A172 (cell line): Measurements from ENCODE around the gene HYAL2. TPM values are rescaled to one million over a fixed set of nuclear protein-coding genes. Genes with fewer than 3 reads are reported as not detected.

ENCODE experiments used
- DNase-seq: peaks from one replicate; pipeline ENCODE4 v3.0.0-alpha.2; 2015; ENCODE audit warnings: low spot score
- total RNA-seq: library from RNA; depleted of rRNA; stranded (reverse); fragments of >200 nt; shearing (Covaris generic); gene quantifications from 2 replicates; pipeline ENCODE4 v1.2.3, GENCODE V29; 2014

HYAL2 gene
- total RNA-seq, 1 experiment from 2014 or later, result 113 TPM

GRCh38 chr3:50350527-50351322 lies 28.2 kb upstream of the HYAL2 start, which contains the start of the genes CYB561D2 and NPRL2:
TSS of gene CYB561D2 (plus strand) at chr3:50350862. CDS start at chr3:50351434, 572 bp downstream.
TSS of gene NPRL2 (minus strand) at chr3:50350775. CDS start at chr3:50350652, 123 bp downstream.
- peak; percentile 90 for DNase-seq

DNA sequence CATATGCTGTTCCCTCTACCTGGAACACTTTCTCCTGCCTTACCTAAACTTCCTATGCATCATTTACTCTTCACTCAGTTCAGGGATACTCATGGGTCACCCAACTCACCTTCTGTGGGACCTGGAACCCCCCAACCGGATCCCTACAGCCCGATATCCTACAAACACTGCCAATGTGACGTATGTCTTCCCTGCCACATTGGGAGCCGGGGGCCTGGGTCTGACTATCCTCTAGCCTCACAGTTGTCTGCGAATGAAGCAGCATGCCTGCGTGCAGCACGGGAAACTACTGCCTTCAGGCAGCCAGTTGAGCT lies 27.6 kb upstream of the HYAL2 start:
- DNase-seq, result no peak

DNA sequence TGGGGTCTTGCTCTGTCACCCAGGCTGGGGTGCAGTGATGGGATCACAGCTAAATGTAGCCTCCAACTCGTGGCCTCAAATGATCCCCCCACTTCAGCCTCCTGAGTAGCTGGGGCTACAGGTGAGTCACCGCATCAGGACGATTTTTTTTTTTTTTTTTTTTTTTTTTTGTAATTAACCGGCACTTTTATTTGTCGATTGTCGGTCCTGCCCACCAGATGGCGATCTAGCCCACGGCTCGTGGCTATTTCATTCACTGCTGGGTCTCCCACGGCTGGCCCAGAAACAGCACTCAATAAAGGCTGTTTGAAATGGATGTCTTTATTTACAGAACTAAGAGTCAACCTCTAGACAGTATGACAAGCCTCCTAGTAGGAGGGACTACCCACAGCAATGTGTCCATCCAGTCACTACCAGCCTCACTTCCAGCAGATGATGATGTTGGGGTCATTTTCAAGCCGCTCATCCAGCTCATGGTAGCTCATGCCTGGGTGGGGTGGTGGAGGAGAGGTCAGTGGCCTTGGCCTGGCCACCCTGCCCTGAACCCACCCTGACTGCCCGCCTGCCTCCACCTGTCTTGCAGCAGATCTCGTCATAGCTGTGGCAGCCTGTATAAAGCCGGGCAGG lies 24.8 kb upstream of the HYAL2 start:
- DNase-seq, result peak; percentile 68

- DNase-seq, result no peak
Observed at GRCh38 chr3:50345586-50346234, 23.2 kb upstream of the HYAL2 start, which contains the start of gene ZMYND10. TSS of gene ZMYND10 (minus strand) at chr3:50345732. CDS start at chr3:50345579, 153 bp downstream.

GRCh38 chr3:50345008-50345407 lies 22.5 kb upstream of the HYAL2 start:
- no peak for DNase-seq

DNA sequence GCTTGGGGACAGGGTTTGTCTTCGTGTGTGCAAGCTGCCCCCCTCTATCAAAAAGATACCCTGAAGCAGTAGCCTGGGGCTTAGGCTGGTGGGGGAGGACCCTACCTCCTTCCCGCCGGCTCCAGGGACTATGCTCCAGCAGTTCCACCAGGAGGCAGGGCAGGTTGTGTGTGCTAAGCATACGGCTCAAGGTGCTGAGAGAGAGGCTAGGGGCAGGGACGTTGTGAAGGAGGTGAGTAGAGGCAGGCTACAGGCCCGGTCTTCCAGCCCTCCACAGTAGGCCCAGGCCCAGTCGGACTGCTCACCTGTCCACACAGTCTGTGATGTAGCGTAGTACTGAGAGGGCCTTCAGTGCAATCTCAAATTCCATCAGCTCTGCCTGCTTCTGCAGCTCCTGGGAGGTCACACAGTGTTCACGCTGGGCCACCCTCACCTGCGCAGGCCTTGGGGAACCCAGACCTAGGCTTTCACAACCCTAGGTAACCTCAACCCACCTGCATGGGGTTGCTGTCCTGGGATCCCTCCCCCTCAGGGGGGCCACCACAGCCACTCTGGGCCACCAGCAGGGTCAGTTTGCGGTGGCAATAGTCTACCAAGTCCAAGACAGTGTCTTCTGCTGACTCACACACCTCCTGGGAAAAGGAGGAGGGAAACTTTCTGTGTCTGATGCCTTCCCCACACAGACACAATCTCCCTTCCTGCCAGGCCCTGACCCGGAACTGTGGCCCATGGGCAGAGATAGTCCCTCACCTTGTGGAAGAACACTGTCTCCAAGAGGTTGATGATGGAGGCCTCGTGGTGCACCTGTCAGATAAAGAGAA lies 20.5 kb upstream of the HYAL2 start:
- DNase-seq, result no peak

DNA sequence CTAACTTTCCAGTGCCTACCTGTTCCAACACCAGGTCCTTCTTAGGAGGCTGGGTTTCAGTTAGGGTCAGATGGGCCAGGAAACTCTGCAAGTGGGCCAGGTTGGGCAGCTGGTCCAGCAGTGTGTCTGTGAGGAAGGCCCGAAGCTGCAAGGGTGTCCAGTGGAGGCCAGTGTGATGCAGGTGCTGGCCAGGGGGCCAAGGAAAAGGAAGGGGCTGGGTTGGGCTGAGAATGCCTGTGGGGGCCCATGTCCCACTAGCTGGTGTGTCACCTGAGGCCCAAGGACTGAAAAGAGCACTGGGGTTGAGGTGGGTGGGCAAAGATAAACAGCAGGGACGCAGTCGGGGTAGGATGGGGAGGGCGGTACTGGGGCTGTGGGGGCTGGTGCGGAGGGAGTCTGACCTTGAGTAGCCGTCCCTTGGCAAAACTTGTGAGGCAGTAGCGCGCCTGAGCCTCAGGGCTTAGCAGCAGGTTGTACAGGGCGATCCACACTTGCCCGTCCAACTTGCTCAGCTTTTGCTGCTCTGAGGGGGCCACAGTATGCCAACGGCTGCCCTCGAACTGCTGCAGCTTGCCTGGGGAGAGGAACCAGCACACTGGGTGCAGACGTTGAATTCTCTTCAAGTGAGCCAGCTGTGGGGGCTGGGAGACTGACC lies 19.6 kb upstream of the HYAL2 start:
- DNase-seq, result no peak

- DNase-seq, result no peak
Observed at GRCh38 chr3:50341537-50341936, 19.0 kb upstream of the HYAL2 start.

DNA sequence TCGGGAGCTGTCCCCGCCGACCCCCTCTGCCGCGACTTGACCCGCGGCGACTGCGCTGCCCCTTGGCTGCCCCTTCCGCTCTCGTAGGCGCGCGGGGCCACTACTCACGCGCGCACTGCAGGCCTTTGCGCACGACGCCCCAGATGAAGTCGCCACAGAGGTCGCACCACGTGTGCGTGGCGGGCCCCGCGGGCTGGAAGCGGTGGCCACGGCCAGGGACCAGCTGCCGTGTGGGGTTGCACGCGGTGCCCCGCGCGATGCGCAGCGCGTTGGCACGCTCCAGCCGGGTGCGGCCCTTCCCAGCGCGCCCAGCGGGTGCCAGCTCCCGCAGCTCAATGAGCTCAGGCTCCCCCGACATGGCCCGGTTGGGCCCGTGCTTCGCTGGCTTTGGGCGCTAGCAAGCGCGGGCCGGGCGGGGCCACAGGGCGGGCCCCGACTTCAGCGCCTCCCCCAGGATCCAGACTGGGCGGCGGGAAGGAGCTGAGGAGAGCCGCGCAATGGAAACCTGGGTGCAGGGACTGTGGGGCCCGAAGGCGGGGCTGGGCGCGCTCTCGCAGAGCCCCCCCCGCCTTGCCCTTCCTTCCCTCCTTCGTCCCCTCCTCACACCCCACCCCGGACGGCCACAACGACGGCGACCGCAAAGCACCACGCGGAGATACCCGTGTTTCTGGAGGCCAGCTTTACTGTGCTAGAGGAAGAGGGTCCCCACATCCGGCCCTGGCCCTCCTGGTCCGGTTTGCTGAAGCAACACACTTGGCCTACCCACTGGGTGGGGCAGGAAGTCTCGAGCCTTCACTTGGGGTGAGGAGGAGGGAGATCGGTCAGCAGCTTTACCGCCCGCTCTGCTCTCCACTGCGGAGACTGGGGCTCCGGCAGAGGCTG lies 18.1 kb upstream of the HYAL2 start, which contains the start of gene RASSF1:
RASSF1 (minus strand) TSS at position 389 of the 882 bp plus-strand sequence; CDS start at position 358, 31 bp downstream.
- DNase-seq, result no peak

DNA sequence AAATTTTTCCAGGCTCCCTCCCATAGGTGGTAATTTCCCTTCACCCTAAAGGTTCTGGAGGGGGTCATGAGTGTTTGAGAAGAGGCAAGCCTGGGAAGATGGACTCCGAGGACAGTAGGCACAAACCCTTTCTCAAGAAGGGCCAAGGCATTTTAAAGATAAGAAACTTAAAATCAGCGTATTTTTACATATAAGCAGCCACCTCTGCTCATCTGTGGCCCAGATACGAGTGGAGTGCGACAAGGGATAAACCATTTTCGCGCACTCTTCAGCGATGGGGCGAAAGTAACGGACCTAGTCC lies 17.6 kb upstream of the HYAL2 start:
- no peak for DNase-seq

DNA sequence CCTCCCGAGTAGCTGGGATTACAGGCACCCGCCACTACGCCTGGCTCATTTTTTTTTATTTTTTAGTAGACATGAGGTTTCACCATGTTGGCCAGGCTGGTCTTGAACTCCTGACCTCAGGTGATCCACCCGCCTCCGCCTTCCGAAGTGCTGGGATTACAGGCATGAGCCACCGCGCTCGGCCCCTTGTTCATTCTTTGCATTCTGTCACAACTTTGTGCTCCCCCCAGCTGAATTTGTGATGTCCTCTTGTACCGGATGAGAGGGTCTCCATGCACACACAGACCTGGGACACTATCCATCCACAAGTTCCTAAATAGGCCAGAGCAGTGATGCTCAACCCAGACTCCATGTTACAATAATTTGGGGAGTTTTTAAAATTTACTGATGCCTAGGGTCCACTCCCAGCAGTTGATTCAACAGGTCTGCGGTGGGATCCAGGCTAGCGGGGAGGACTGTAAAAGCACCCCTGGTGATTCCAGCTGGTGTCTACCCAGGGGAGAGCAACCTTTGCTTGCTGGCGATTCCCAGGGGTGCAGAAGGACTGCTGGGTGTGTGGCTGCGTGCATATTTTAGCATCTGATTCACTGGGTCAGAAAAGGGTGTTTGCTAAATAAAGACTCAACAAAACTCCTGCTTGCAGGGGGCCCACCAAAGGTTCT lies 17.1 kb upstream of the HYAL2 start:
- DNase-seq, result no peak

GRCh38 chr3:50338965-50339364 lies 16.4 kb upstream of the HYAL2 start:
- DNase-seq, result no peak

DNA sequence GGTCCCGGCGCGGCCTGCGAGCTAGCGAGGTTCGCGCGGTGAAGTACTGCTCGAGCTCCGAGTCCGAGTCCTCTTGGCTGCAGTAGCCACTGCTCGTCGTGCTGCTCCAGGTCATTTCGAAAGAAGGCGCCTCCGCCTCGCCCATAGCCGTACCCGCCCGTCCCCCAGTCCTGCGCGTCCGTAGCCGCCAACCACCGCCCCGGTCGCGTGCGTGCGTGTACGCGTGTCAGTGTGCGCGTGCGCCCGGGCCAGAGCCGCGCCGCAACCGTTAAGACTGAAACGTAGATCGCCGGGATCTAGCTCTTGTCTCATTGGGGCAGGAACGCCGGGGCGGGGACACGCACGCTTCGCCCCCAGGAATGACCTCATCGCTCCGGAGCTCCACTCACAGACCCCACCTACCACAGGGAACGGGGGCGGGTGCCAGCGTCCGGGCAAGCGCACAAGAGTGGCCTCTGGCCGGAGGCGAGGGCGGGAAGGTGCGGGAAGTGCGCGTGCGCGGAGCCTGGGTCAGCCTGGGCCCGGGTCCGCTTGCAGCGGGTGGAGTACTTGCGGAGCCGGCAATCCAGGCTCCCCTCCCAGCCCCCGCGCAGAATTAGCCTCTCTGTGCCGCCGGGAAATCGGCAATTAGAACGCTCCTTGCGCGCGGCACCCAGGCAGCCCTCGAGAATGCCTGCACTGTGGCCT lies 14.8 kb upstream of the HYAL2 start:
- DNase-seq, result peak; percentile 97

GRCh38 chr3:50336452-50337174 lies 14.1 kb upstream of the HYAL2 start:
- peak; percentile 35 for DNase-seq

GRCh38 chr3:50334339-50335075 lies 12.0 kb upstream of the HYAL2 start:
- no peak for DNase-seq

GRCh38 chr3:50333744-50334328 lies 11.3 kb upstream of the HYAL2 start:
- DNase-seq, result no peak

DNA sequence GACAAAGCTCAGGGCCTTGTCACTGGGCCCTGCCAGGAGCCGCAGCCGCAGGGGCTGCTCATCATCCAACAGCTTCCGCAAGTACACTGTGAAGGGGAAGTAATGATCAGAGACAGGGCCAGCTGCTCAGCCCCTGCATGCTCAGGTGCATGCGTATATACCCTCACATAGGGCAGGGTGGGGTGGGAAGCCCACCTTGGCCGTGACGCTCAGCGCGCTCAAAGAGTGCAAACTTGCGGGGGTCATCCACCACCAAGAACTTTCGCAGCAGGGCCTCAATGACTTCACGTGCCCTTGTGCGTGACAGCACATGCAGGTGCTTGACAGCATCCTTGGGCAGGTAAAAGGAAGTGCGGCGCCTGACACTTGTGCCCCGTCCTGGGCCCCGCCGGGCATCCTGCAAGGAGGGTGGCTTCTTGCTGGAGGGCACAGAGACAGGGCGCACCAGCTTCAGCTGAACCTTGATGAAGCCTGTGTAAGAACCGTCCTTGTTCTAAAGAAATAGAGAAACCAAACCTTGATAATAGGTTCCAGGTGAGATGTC lies 8.9 kb upstream of the HYAL2 start:
- DNase-seq, result no peak
